ENCODE measurements around the gene ARHGEF7.

ARHGEF7 gene

DNA sequence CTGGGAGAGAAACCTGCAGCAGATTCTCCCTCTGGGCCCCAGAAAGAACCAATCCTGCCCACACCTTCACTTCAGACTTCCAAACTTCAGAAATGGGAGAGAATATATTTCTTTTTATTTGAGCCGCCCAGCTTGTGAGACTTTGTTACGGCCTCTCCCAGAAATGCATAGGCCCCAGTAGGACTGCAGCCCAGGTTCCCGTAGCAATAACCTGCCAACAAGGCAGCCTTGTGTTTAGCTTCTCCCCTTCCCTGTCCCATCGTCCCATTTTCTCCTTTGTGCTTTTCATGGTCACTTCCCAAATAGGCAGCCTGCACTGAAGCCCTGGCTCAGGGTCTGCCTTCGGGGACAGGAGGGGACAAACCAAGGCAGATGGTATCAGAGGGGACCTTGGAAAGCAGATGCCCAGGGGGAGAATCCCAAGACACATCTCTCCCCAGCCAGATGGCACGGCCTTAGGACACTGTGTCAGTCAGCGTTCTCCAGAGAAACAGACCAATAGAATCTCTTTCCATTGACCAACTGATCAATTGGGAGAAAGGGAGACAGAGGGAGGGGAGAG lies 3.7 kb upstream of the ARHGEF7 start:
- no peak for DNase-seq

DNA sequence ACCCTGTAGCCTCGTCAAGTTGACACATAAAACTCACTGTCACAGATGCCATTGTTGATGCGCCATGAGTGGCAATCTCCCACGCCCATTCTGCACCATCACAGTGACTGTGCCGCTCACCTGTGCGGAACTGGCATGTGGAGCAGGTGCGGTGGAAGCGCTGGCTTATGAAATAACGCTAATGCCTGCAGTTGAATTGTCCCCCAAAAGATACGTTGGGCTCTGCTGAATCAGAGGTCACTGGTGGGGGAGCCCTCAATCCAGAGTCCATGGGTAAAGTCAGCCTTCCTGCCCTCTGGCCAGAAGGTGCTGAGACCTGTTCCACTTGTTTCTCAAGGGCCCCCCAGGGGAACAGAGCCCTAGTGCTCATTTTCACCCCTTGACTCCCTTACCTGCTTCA lies 2.9 kb upstream of the ARHGEF7 start:
- DNase-seq = no peak

DNA sequence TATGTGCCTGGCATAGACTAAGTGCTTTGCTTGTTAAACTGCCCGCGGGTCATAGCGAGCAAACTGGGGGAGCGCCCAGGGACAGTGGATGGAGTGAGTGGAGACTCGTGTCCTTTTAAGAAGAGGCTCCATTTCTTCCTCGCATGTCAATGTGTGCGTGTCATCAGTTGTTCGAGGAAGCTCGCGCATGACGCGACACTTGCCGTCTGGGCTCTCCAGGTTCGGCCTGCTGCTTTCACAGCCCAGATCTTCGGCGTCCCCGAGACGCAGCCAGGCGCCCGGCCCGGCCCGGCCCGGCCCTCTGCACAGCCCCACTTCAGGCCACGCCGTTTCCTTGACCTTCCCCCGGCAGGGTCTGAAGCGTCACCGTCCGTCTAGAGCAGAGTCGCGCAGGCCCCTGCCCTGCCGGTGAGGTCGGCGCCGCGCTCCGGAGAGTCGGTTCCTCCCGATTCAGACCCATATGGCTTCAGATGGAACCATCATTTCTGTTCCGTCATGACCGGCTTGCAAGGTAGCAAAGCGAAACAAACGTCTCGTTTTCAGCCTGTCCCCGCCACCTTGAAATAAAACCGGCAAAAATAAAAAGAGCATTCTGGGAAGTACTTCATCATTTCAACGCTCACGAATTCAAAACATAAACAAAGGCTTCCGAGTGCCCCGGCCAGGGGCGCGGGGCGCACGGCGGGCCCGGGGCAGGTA lies 599 bp upstream of the ARHGEF7 start:
- no peak for DNase-seq

DNA sequence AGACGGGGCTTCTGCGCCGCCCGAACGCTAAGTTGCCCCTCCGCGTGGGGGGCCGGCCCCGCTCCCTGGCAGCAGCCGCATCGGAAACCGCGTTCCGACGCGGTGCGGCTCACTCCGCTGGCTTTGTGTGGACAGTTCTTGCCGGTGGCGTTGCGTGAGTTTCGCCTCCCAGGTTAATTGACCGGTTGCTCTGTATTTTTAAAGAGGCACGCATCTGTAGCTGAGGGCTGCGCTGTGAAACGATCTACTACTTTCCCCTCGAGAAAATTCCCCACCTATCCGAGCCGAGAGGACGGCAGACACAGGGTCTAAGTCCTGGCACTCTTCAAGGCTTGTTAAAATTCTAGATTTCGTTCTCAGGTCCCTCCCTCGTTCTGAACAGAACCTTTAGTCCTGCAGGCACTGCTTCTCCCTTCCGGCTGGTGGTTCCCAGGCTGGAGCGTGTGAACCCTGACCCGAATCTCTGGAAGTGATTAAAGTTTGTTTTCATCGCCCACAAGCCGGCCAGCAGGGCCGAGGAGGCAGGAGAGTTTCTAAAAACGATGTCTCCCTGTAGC lies 933 bp downstream of the ARHGEF7 start:
- DNase-seq = no peak

DNA sequence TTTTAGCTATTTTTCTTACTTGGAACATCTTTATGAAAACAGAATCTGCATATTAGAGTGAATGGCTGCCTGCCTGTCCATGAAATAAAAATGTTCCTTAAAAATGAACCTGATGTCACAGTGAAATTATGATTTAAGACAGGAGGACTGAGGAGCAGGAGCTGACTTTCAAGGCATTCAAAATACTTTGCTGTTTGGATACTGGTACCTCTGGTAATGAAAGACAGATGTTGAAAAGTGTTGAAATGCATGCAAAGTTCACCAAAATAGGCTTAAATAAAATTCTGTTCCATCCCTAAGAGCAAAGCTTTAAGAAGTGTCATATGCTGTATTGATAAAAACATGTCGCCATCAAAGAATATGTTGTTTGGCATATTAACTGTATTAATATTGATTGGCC lies 1.7 kb downstream of the ARHGEF7 start:
- DNase-seq = no peak

DNA sequence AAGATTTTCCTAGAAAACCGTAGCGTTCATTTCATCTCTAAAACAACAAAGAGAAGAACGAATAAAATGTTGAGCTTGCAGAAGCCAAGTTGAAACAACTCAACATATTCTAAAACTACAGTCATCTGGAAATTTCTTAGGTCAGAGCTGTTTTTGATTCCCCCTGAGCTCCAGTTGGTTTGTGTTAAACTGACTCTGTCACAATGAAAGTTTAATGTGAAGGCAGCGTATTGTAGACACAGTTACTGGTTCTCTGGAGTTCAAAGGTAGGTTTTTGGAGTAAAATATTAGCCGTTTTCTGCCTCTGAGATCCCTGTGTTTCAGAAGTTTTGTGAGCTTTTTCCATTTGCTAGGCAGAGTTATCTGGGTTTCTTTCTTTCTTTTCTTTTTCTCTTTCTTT lies 2.2 kb downstream of the ARHGEF7 start:
- DNase-seq = no peak

DNA sequence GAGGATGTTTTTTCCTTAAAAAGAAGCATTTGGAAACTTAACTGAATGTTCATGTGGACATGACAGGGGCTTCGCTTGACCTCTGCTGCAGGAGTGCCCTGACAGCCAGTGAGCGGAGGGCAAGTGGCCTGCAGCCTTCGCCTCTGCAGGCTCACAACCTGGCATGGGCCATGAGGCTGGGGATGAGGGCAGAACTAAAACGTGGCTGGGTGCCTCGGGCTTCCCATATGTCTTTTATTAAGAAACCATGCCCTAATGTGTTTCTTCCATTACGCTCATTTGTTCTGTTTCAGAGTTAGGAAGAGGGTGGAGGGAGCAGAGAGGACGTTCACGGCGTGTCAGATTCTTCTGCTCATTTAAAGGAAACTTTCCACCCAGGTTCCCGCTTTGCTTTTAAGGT lies 2.9 kb downstream of the ARHGEF7 start:
- DNase-seq = no peak

DNA sequence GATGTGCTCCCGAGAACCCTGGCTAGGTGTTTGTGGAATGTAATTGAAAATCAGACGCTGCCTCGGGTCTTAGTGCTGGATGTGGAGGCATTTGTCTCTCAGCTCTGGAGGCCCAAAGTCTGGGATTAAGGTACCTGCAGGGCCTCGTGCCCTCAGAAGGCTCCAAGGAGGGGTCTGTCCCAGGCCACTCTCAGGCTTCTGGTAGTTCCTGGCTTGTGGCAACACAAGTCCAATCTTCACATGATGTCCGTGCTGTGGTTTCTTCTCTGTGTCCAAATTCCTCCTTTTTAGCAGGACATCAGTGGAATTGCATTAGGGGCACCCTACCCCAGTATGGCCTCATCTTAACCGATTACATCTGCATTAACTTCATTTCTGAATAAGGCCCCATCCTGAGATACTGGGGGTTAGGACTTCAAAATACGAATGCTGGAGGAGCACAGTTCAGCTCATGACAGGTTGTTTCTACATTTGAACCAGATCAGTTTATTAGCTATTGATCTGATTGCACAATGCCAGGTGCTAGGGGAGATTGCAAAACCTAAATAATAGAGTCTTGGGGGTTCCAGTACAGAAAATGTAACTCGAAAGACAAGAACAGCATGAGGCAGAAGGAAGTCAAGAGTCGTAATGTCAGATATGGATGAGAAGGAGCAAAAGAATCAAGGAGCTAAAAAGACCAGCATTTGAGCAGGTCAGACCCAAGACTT lies 3.9 kb downstream of the ARHGEF7 start:
- DNase-seq = no peak

DNA sequence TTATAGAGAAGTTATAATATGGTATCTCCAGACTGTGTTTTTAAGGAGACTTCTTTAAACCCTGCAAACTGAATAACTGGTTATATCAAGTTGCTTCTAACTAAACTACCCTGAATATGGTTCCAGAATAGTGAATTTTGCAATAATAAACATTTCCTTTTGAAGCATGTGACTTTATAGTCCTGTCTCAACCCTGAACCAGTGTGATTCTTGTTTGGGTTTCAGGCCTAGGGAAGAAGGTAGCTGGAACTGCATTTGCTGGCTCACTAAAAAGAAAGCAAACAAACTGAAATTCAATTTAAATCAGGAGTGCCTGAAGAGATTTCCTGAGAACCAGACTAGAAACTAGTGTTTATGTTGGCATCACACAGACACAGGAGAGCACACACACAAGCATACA lies 4.9 kb downstream of the ARHGEF7 start:
- DNase-seq = no peak

DNA sequence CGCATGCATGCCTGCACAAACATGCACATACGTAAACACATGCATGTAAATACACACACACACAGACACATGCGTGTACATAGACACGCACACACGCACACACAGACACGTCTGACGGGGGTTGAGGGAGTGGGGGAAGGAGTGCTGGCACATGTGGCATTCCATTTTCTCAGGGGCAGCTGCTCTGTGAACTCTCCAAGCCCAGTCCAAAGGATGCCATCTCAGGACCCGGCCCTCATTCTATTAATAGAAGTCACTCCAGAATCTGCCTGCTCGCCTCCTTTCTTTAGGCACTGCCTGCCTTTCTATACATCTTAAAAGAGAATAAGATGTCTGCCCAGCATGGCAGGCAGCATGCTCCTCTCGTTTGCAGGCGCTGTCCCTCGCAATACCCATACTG lies 5.3 kb downstream of the ARHGEF7 start:
- DNase-seq = no peak

DNA sequence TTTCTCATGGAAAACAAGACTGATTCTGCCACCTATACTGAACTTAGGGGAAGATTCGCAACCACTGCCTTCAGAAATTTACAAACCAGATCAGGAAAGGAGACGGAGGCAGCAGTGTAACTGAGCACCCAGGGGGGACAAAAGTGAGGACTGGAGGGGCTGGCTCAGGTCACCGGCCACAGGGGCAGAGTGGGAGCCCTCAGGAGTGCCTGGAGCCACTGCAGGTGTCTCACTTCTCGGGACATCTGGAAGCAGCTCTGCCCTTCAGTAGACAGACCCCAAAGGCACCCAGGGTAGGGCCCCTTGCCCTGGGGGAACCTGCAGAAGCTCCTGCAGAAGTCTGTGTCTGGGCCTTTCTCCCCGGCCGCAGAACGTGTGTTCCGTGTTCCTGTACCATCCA lies 5.8 kb downstream of the ARHGEF7 start:
- DNase-seq = no peak

DNA sequence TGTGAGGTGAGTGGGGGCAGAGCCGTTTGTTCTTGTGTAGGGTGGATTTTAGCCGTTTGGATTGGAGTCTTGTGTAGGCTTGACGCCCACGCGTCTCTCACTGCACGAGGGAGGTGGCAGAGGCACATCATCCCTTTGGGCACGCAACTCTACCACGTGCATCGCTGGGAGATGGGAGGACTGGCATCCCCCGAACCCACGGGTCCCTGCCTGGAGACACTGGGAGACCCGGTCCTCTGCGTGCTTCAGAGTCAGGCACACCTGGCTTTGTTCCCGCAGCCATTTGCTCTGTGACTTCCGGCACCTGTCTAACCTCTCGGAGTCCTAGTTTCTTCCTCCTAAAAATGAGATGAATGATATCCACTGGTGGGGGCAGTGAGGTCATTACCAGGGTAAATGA lies 6.4 kb downstream of the ARHGEF7 start:
- no peak for DNase-seq

DNA sequence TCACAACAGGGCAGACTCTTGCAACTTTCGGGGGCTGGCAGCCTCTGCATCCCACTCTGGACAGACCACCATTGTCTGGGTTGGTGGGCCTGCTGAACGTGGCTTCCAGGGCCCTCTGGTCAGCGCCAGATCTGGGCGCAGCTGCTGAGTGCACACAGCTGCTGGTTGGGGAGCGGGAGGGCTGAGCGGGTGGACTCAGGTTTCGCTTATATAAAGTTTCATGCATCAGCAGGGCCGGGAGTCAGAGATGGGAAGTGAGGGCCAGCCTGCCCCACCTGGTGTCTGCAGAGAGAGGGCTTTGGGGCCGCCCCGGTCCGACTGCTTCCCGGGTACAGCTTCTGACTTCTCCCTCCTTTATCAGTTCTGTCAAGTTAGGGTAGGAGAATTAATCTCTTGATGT lies 6.9 kb downstream of the ARHGEF7 start:
- no peak for DNase-seq

DNA sequence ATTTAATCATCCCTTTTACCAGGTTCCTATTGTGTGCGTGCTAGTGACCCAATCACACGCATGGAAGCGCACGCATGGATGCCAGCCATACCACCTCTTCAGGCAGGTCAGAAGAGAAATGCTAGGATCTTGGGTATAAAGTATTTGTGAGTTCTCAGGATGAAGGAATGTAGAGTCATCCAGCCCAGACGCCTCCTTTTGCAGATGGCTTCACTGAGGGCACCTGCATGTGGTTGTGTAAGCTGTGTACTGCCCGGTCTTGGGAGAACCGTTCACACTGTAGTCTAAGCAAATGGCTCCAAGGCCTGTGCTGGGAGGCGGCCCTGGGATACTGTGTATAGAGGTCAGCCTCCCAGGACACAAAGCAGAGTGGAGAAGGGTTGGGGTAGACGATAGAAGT lies 7.5 kb downstream of the ARHGEF7 start:
- no peak for DNase-seq

DNA sequence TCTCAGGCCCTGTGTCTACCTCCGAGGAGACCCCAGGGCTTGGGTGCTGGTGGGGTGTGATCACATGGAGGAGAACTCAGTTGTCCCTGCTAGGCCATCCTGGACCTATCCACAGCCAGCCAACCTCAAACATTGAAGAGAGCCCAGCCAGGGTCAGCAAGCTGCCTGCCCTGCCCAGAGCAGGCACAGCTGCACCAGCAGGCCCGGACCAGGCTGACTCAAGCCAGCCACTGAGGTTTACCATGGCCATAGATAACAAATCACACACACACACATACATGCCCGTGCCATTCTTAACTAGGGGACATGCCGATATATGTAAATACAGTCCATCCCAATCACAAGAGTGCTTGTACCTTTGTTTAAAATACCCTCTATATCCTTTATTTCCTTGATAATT lies 8.1 kb downstream of the ARHGEF7 start:
- no peak for DNase-seq

DNA sequence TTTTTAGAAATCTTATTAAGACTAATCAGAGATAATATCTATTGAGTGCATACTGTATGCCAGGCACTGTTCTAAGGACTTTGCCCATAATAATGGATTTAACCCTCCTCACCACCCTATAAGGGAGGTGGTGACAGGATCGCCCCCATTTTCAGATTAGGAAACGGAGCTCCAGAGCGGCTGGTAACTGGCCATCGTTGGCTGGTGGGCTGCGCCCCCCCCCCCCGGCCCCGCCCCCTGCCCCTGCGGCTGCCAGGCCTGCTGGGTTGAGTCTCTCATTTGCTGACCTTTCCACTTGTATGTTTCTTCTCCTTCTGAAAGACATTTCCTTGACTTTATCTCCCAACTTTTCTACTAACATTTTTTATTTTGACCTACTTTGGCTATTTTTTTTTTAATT lies 8.5 kb downstream of the ARHGEF7 start:
- DNase-seq = no peak

DNA sequence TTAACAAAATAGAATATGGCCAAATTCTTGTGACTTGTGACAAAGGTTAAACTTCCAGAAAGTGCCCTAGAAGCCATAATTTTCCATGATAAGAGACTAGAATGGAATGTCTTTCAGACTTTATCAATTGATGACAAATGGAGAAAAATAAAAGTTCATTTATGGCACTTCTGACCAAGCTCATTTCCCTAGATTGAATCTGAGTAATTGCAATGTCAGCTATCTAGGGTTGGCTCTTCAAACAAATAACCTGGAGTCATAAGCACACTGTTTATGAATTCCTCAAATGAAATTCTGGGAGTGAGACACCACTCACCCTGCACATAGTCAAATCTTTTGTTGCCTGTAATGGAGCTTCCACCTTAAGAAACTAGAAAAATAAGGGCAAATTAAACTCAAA lies 11.4 kb downstream of the ARHGEF7 start:
- DNase-seq = no peak

DNA sequence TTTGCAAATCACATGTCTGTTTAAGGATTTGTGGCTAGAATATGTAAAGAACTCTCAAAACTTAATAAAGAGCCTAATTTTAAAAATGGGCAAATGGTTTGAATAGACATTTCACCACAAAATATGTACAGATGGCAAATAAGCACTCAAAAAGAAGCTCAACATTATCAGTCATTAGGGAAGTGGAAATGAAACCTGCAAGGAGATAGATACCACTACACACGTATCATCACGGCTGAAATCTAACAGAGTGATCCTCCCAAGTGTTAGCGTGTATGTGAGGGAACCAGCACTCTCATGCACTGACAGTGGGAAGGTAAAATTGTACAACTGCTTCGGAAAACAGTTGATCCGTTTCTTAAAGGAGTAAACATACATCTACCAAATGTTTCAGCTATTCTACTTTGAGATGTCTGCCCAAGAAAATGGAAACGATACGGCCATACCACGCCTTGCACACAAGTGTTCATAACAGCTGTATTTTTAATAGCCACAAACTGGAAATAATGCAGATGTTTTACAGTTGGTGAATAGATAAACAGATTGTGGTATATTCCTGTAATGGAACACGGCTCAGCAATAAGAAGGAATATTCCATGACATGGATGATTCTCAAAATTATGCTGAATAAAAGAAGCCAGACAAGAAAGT lies 14.5 kb downstream of the ARHGEF7 start:
- no peak for DNase-seq

DNA sequence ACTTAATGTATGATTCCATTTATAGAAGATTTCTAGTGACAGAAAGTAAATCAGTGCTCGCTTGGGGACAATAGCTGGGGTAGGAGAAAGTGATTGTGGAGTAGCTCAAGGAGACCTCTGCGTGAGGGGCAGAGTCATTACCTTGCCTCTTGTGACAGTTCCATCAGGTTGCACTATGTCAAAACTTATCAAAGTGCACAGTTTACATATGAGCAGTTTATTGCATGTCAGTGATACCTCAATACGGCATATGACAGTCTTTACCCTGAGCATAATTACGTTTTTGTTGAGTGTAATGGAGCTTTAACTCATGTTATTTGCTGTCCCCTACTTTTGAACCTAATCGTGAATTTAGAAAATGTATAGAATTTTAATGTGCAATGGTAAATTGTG lies 15.0 kb downstream of the ARHGEF7 start:
- DNase-seq = no peak

DNA sequence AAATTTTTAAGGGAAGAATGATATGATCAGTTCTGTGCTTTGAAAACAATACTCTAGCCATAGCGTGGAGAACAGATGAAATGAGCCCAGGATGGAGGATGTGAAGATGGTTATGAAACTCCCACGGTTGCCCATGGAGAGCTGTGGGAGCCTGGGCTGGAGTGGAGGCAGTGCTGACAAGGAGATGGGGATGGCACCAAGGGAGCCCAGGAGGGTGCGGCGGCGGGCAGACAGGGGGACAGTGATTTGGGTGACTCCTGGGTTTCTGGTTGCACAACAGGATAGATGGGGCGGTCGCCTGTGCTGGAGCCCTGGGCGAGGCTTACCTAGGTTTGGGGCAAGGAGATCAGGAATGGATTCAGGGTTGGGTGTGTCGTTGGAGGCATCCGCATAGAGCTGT lies 15.9 kb downstream of the ARHGEF7 start:
- DNase-seq = no peak

DNA sequence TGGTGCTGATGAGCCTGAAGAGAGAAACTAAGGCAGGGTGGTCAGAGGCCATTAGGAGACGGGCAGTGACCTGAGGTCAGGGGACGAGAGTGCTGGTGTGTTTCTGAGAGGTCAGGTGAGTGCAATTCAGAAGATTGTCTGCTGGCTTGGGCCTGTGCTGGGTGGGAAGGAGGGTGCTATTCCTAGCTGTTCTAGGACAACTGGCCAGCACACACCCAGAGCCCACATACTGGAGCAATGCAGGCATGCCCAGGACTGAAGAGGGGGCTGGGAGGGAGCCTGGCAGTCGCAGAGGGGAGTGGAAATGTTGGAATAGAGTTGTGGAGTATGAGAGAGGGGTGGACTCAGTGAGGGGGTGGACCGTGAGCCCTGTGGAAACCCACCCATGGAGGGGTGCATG lies 16.5 kb downstream of the ARHGEF7 start:
- no peak for DNase-seq

DNA sequence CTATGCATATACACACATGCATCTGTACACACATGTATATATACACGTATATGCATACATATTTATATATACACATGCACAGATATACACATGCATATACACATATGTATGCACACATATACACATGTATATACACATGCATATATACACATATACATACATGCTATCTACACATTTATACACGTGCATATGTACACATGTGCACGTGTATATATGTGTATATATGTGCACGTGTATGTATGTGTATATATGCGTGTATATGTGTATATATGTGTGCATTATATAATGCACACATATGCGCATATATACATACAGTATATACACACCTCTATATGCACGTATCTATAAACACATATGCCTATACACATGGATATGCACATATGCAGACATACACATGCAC lies 17.8 kb downstream of the ARHGEF7 start:
- no peak for DNase-seq

DNA sequence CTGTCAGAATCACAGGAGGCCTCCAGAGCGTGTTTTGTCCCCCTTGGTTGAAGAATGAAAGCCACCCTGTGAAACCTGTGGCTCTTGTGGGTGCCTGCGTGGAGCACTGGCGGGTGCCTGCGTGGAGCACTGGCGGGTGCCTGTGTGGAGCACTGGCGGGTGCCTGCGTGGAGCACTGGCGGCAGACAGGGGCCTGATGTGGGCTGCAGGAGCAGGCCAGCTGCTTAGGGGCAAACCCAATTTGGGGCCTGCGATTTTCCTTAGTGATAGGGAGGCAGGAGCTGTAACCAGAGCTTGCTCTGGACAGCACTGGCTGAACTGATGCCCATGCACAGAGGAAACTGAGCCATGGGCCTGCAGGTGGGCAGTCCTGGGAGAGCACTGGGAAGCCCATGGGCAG lies 24.3 kb downstream of the ARHGEF7 start:
- DNase-seq = no peak
